NCI-H460 (cell line): ENCODE results near the gene MAP2K7. TPM values are rescaled to one million over a fixed set of nuclear protein-coding genes. Genes with fewer than 3 reads are reported as not detected.
"Not testable (repeated sequence)": the region's sequence is repeated elsewhere in the genome, so short reads cannot be mapped to it uniquely, and the experiment has no call there.

Source experiments
- DNase-seq: peaks from one replicate; pipeline ENCODE4 v3.0.0-alpha.2; 2016; ENCODE audit warnings: low read depth; ENCODE audit errors: extremely low read depth
- polyA plus RNA-seq: library from polyadenylated mRNA; depleted of rRNA; stranded (reverse); fragments of >200 nt; gene quantifications from 2 replicates; pipeline ENCODE4 v1.2.3, GENCODE V29; 2014; cell fraction: nucleus; rRNA removed
- total RNA-seq: library from RNA; depleted of rRNA; stranded (reverse); fragments of >200 nt; shearing (Covaris generic); gene quantifications from 2 replicates; pipeline ENCODE4 v1.2.3, GENCODE V29; 2014; rRNA removed

The MAP2K7 gene
- total RNA-seq: 13.6 and 15.7 TPM in 2 replicates
- 28.9 and 33.1 TPM in 2 replicates for polyA plus RNA-seq

- DNase-seq: peak; percentile 97
Measured at GRCh38 chr19:7903244-7904073, at the start of gene MAP2K7. Gene MAP2K7, plus strand, starts transcription at chr19:7903877. Its CDS starts 68 bp downstream, at chr19:7903945.

- no peak for DNase-seq
Measured at GRCh38 chr19:7855426-7856108, 48.1 kb upstream of the MAP2K7 start.

GRCh38 chr19:7856109-7856591 is 47.5 kb upstream of the MAP2K7 start:
- no peak for DNase-seq

GRCh38 chr19:7856679-7857663 is 46.7 kb upstream of the MAP2K7 start:
- DNase-seq: no peak

- DNase-seq: no peak
Measured at GRCh38 chr19:7857727-7858108, 46.0 kb upstream of the MAP2K7 start.

- no peak for DNase-seq
Measured at GRCh38 chr19:7858109-7858770, 45.4 kb upstream of the MAP2K7 start.

- not testable (repeated sequence) for DNase-seq
Measured at GRCh38 chr19:7859087-7859486, 44.6 kb upstream of the MAP2K7 start.

- DNase-seq: no peak
Measured at GRCh38 chr19:7859831-7860713, 43.6 kb upstream of the MAP2K7 start.

GRCh38 chr19:7860714-7861618 is 42.7 kb upstream of the MAP2K7 start:
- no peak for DNase-seq

GRCh38 chr19:7861619-7862412 is 41.9 kb upstream of the MAP2K7 start:
- no peak for DNase-seq

GRCh38 chr19:7862413-7862951 is 41.2 kb upstream of the MAP2K7 start:
- DNase-seq: no peak

- no peak for DNase-seq
Measured at GRCh38 chr19:7863157-7863970, 40.3 kb upstream of the MAP2K7 start.

- no peak for DNase-seq
Measured at GRCh38 chr19:7863971-7864689, 39.5 kb upstream of the MAP2K7 start.

GRCh38 chr19:7864690-7865074 is 39.0 kb upstream of the MAP2K7 start:
- DNase-seq: no peak

- no peak for DNase-seq
Measured at GRCh38 chr19:7865262-7865911, 38.3 kb upstream of the MAP2K7 start.
